Activated CD4-positive, CD25-positive, alpha-beta regulatory T cell (primary cell): ENCODE results near the gene CCDC174.
"Not testable (repeated sequence)": the region's sequence is repeated elsewhere in the genome, so short reads cannot be mapped to it uniquely, and the experiment has no call there.

Experiments
- DNase-seq, 4 experiments: peaks; one replicate each; lab custom pipeline; 2025; lab: John Stamatoyannopoulos, UW

The CCDC174 gene

GRCh38 chr3:14652360-14652907 is 872 bp downstream of the CCDC174 start:
- not testable (repeated sequence) for DNase-seq

GRCh38 chr3:14657579-14657978 is 6.0 kb downstream of the CCDC174 start:
- DNase-seq = no peak

- DNase-seq = no peak
These were observed 7.4 kb downstream of the CCDC174 start for GRCh38 chr3:14658978-14659377.

- no peak for DNase-seq
These were observed 9.4 kb downstream of the CCDC174 start for GRCh38 chr3:14660942-14661341.

- DNase-seq = no peak
These were observed 12.0 kb downstream of the CCDC174 start for GRCh38 chr3:14663396-14664135.

GRCh38 chr3:14664170-14664569 is 12.6 kb downstream of the CCDC174 start:
- DNase-seq = no peak

- no peak for DNase-seq
These were observed 21.0 kb downstream of the CCDC174 start for GRCh38 chr3:14672588-14672987.

GRCh38 chr3:14674841-14675240 is 23.3 kb downstream of the CCDC174 start, which contains the start of gene C3orf20:
C3orf20 (plus strand) TSS chr3:14675141; CDS start chr3:14682714, 7,573 bp downstream.
- no peak for DNase-seq

GRCh38 chr3:14676881-14677280 is 25.3 kb downstream of the CCDC174 start:
- no peak for DNase-seq

GRCh38 chr3:14678015-14678503 is 26.5 kb downstream of the CCDC174 start:
- no peak for DNase-seq

GRCh38 chr3:14680115-14680514 is 28.6 kb downstream of the CCDC174 start:
- no peak for DNase-seq

GRCh38 chr3:14680716-14681115 is 29.2 kb downstream of the CCDC174 start:
- DNase-seq = no peak

GRCh38 chr3:14684447-14684846 is 32.9 kb downstream of the CCDC174 start:
- no peak for DNase-seq

GRCh38 chr3:14685179-14685578 is 33.6 kb downstream of the CCDC174 start:
- DNase-seq = no peak

- DNase-seq = no peak
These were observed 35.8 kb downstream of the CCDC174 start for GRCh38 chr3:14687360-14687759.

GRCh38 chr3:14688525-14688924 is 37.0 kb downstream of the CCDC174 start:
- DNase-seq = no peak

- no peak for DNase-seq
These were observed 37.9 kb downstream of the CCDC174 start for GRCh38 chr3:14689247-14689980.

- DNase-seq = no peak
These were observed 39.7 kb downstream of the CCDC174 start for GRCh38 chr3:14691239-14691638.

GRCh38 chr3:14691719-14692118 is 40.2 kb downstream of the CCDC174 start:
- DNase-seq = no peak

- no peak for DNase-seq
These were observed 47.2 kb downstream of the CCDC174 start for GRCh38 chr3:14698601-14699244.

- DNase-seq = no peak
These were observed 48.1 kb downstream of the CCDC174 start for GRCh38 chr3:14699643-14700042.

GRCh38 chr3:14700891-14701290 is 49.3 kb downstream of the CCDC174 start:
- DNase-seq = no peak
